GM18511 (cell line): ENCODE measurements around the gene ABHD10.

Experiments used
- ATAC-seq: cut with Tn5 transposase; IDR thresholded peaks from one replicate; pipeline ENCODE4 v1.9.1; 2021; ENCODE audit warnings: mild to moderate bottlenecking, moderate library complexity; ENCODE audit not compliant: unreplicated experiment

The ABHD10 gene

DNA sequence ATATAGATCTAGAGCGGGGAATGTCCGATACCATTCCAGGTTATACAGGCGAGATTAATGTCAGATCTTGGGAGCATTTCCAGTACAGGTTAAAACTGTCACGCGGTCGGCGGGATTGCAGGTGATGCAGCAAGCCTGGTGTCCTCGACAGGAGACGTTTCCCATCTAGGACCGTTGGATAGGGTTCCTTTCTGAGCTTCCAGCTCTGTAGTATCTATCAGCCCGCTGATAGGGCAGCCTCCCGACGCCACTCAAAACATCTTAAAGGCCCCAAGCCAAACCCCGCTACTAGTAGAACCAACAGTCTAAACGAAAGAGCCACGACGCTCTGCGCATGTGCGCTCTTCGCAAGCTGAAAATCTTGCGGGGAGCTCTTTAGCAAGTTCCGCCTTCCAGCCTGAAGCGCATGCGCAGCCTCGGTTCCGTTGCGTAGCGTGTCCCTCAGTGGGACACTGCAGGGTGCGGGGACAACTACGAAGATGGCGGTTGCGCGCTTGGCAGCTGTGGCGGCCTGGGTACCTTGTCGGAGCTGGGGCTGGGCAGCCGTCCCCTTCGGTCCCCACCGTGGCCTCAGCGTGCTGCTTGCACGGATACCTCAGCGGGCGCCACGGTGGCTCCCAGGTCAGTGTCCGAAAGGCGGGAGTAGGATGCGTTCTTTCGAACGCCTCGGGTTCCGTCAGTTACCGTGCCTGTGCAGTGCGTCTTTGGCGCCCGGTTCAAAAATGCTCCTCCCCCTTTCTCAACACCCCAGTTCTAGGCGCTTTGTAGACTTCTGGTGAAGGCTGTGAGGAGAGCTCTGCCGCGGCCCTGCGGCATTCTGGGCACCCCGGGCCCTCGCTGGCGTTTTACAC, at the start of gene ABHD10:
Gene ABHD10 (plus strand): TSS at position 444 of the 851 bp plus-strand sequence. CDS start 36 bp downstream, at position 480.
- peak; percentile 96 for ATAC-seq

DNA sequence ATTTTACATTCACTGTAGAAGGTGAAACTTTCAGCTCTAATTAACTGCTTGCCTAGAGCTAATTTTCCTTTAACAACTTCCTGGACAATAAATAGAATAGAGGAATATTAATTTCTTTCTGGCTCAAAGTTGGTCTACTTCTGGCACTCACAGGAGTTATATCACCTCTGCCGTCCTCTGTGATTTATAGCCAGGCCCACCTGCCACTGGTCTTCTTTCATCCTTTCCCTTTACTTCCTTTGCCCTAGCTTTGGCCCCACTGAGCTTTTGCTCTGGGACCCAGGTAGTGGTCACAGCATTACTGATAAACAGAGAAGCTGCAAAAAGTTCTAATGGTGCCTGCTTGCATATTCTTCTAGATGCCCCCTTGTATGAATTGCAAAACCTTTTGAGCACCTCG, 49.3 kb upstream of the ABHD10 start:
- no peak for ATAC-seq

DNA sequence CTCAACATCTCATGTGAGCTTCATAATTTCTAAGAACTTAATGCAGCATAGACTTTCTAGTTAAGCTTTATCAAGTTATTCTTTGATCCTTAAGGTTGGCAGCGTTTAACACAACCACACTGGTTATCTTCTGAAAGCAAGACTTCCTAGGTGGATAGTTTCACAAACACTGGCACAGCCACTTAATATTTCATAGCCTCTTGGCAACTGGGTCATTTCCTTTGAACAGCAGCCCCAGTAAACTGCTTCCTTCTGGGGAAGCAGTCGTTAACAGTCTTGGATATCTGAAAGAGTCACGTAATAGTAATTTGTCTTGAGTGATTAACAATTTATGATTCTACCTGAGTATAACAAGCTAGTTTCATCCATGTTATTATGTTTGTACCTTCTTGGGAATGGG, 45.9 kb upstream of the ABHD10 start:
- no peak for ATAC-seq

DNA sequence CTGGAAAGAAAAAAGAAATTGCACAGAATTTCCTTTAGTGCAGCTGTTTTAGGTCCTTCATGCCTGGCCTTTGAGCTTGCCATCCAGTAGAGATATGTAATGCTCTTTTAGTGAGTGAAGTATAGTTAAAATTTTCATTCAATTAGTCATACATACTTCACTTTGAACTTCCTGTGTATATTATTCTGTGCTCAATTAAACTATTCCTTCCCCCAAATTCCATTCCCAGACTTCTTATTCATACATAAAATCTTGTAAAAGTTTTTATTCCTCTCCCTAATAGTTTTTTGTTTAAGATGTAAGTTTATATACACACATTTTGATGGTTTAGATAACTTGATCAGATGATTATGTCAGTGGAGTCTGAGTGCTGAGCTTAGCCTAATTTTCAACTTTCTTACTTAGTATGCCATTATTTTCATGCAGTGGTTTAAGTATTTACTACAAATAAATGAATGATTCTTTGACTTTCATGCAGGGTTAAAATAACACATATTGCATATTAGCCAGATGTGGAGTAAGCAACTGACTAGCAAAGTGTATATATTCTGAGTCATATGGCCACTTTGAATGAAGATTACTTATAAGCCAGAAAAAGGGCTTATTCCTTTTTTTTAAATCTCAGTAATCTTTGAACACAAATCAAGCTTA, 42.5 kb upstream of the ABHD10 start:
- no peak for ATAC-seq

DNA sequence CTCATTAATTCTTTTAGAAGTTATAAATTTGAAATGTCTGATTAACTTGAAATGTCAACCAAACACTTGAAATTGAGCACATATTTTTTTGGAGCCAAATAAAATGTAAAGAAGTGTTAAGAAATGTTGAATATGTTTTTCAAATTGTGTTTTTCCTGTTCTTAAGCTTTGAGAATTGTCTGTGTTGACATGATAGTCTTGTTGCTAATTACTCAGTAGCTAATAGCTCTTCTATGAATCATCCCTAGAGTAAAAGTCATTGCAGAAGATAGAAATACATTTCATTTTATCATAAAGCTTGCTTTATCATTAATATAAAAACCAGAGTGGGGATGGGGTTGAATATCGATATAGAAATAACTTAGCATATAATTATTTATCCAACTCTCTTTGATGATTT, 41.9 kb upstream of the ABHD10 start:
- no peak for ATAC-seq

DNA sequence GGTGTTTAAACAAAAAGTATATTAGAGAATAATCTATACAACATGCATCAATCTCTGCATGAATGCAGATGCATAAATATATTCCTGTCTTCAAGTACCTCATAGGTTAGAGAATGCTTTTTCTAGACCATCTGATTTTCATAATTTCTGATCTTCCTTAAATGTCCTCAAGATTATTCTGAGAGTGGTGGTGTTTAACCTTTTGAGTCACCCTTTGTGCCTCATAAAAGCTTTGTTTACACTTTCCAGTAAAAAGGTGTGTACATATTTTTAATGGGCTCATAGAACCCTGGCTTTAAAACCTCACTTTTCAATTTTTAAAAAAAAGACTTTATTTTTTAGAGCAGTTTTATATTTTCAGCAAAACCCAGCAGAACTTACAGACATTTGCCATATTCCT, 41.0 kb upstream of the ABHD10 start:
- ATAC-seq, result no peak

DNA sequence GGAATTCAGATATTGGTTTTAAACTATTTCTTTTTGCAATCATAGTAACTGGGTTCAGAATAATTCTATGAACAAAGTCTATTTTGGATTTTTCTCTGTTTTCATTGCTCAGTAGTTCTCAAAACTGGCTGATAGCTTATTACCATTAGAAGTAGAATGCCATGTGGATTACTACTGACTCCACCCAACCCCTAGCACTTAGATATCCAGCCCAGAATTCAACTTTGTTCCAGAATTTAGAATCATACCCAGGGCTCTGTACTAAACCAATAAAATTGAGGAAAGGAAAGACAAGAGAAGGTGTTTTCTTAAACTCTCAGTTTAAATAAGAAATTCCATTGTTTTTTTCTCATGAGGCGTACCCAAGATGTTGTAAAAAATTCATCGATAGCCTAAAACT, 39.0 kb upstream of the ABHD10 start:
- no peak for ATAC-seq

DNA sequence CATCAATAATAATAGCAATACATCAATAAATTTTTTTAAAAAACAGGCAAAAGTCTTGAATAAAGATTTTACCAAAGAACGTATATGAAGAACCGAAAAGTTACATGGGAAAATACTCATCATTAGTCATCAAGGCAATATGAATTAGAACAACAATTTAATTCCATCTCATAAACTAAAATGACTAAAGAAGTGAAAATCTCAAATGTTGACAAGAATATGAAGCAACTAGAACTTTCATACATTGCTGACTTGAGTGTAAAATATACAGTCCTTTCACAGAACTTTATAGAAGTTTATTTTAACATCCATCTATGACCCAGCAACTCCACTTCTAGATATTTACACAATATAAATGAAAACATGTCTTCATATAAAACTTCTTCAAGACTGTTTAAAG, 35.3 kb upstream of the ABHD10 start:
- ATAC-seq, result no peak

DNA sequence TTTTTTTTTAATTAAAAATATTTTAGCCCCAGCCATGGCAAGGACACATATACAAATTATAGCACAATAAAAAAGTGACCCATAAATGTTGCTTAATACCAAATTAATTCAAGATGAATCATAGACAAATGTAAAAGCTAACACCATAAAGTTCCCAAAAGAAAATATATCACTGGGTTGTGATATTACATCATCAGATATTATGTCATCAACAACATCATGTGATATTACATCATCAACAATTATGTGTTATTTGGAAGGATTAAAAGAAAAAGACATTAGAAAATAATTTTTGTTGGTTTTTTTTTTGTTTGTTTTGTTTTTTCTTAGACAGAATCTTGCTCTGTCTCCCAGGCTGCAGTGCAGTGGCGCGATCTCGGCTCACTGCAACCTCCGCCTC, 34.5 kb upstream of the ABHD10 start:
- ATAC-seq, result no peak

DNA sequence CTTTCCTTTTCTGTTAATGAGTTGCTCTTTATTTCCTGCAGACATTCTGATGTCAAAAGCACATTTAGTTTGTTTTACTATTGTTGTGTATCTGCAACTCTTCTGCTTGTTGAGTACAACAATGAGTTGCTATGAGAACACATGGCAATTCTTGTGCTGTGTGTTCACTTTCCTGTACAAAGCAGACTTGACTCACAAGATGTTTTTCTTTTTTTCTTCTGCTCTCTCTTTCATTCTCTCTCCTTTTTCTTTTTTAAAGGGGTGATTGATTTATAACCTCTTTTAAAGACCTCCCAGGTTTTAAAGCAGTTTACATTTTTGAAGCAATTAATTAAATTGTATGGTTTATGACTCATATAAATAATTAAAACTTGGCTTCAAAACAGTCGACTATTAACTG, 31.6 kb upstream of the ABHD10 start:
- no peak for ATAC-seq

DNA sequence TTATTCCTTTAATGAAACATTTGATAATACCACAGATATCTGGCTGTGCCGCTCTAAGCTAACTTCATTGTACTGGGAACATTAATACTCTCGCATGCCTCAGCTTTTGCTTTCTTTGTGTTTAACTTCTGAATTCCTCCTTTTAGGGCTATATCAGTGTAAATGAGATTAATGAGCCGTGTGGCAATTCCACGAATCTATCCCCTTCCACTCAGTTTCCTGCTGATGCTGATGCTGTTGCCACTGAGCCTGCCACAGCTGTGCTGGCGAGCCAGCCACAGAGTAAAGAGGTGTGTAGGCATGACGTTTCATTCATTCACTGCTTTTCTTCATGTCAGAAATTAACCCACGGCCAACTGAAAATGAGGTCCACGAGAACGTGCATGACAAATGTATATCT, 30.0 kb upstream of the ABHD10 start:
- no peak for ATAC-seq

DNA sequence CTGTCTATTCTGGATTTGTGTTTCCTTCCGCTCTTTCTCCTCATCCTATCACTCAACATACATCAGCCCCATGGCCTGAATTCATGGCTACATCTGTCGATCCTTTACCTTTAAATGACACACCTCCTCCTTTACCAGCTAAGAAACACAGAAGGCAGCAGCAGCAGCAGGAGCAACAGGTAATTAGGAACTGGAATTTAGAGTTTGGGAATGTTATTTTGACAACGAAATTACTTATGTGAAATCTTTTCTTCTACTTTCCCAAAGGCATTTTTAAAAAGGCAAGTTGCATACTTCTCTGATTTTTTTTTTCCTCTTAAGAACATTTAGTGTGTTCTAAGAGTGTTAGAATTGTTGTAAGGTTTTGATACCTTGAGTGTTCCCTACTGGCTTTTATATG, 29.1 kb upstream of the ABHD10 start:
- ATAC-seq, result no peak

DNA sequence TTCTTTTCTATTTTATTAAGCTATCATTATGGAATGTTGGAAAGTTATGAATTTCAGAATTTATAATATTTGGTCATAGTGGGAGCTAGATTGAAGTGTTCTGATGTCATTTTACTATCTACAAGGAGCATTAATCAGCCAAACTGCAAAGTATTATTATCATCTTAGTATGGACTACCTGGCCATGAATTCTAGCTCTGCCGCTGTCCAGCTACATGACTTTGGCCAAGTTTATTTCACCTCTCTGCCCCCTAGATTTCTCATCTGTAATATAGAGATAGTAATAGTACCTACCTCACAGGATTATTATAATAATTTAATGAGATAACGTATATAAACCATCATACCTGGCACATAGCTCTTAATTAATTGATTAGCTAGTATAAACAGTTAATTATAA, 27.8 kb upstream of the ABHD10 start:
- no peak for ATAC-seq

DNA sequence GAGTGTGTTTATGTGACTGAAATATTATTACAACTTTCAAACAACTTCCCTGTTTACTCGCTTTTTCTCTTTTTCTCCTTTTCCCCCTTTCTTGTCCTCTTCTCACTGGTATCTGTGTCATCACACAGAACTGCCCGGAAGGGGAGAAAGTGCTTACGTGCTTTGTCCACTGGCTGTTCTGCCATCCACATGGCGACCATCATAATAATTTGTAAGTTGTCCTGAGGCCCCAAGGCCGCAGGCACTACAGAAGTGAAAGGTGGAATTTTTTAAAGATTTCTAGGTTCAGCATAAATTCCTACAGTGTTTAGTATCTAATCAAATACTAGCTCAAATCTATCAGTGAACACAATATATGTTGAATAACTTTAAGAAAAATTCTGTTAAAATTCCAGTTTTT, 26.7 kb upstream of the ABHD10 start:
- ATAC-seq, result no peak

DNA sequence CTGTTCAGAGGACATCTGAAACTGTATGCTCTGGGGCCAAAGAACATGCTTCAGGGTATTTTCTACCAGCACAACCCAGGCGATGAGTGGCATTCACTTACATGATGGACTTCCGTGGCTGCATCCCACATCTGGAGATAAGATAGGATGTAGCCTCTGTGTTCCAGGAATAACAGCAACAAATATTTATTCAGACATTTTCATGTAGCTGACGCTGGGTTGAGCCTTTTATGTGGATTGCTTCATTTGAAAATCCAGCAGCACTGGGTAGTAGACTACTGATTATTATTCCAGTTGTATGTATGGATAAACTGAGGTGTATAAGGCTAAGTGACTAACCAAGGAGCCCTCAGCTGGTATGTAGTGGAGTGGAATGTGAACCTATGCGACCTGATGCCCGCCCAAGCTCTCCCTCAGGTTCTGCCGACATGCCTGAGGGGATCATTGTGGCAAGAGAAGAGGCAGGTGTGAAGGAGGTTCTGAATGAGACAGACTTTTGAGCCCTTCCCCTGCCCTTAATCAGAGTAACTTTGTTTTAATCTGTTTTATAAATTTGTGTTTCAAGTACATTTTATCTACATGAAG, 25.9 kb upstream of the ABHD10 start:
- ATAC-seq, result no peak

DNA sequence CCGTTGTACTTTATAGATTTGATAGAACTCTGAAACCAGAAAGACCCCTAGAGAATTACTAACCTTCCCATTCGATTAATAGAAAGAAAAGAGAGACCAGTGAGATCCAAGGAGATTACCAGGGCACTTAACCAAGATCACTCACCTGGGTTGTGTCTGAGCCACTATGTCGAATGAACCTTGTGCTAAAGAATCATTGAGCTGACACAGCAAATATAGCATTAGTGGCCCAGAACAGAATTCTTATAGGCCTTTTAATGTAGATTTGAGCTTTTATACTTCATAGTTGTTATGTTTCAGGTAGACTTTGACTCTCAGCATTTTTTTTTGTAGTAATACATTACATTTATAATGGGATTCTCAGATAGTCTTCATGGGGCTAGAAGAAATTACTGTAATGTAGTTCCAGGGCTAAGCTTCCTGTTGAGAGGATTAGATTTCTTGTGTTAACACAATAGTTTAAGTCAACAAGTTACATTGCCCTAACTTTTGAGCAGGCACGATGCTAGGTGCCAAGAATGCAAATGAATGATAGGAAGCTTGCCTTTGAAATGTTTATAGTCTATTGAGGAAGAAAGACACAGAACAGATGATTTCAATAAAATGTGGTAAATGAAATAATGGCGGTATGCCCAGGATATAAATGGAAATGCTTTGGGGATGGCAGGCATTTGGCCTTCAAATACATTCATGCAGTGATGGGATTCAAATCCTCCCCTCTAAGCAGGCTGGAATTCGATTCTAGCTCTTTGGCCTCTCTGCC, 24.4 kb upstream of the ABHD10 start:
- ATAC-seq, result no peak

DNA sequence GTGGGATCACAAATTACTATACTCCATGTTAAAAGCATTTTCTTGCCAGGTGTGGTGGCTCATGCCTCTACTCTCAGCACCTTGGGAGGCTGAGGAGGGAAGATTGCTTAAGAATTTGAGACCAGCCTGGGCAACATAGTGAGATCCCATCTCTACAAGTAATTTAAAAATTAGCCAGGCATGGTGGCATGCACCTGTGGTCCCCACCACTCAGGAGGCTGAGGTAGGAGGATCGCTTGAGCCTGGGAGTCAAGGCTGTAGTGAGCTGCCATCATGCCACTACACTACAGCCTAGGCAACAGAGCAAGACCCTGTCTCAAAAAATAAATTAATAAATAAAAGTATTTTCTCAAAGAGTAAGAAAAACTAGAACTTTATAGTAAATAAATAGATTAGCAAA, 22.9 kb upstream of the ABHD10 start:
- no peak for ATAC-seq

DNA sequence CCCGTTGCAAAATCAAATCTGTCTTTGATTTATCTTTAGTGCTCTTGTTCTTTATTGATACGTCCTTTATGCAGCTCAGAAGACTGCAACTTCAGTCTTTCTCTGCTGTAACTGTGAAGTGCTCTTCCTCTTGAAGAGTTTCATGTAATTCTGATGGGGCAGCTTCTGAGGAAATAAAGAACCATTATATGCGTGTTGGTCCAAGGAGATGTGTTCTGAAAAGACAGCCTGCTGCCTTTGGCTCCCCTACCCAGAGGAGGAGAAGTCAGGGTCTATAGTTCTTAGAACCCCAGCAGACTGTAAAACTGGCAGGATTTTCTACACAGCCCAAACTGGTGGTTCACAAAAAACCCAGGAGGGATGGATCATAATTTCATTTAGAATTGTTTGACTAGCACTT, 22.4 kb upstream of the ABHD10 start:
- no peak for ATAC-seq

DNA sequence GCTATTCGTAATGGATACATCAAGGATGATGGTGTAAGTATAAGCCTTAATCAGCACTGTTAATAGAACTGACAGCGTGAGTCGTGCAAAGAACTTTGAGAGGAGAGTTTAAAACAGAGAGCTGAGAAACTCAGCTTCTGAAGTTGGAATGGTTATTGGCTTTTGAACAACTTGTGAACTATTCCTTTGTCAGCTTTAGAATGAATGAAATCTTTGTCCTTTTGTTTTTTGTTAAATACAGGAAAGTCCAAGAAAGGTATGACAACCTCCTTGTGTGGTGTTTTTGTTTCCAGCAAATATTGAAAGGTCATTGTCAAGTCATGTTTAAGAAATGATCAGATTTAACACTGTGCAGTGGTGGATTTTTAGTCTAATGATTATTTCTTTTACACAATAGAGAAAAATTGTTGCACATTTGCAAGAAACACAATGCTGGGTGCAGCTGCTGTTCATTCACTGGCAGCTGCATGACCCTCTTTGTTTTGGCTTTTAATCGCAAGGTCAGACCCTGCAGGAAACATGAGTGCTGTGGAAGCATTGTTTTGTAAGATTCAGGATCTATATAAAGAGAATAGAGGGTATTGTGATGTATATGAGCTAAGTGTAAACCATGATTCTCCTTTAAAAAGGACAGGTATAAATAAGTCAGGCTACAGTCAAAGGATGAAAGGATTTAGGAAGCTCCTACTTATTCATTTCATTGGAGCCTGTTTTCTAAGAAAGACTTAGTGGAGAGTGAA, 21.7 kb upstream of the ABHD10 start:
- ATAC-seq, result no peak

DNA sequence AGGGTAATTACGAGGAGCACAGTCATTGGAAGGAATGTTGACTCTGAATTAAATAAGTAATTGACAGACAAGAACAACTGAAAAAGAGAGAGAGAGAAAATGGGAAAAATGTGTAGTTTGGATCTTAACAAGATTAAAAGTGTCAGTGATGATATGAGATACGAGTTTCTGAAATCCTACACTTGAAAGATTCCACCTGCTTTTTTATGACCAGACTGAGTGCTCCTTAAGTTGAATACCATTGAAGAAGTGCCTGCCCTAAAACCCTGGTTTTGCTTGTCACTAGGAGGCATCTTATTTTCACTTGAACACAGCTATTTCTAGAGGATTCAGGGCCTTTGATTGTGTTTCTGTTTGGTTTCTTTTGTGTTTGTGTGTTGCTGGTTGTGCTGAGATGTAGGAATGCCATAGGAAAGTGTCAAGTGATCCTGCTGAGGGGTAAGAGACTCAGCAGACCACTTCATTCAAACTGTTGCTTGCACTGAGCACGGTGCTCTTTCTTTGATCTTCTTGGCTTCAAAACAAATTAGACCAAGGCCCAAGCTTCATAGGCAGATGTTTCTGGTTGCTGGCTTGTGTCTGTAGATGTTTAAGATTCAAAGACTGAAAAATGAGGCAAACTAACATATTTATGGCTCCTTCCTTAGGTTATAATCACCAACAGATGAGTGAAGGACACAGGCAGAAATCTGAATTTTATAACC, 17.2 kb upstream of the ABHD10 start:
- ATAC-seq, result no peak
